CMK (cell line): ENCODE results near the gene LDLRAD4.
"Not testable (repeated sequence)": the region's sequence is repeated elsewhere in the genome, so short reads cannot be mapped to it uniquely, and the experiment has no call there.

Experiments
- DNase-seq: peaks from one replicate; pipeline ENCODE4 v3.0.0-alpha.2; 2010; ENCODE audit warnings: low read depth

The LDLRAD4 gene

GRCh38 chr18:13464432-13465123, 246.0 kb downstream of the LDLRAD4 start:
- DNase-seq, result peak; percentile 66

GRCh38 chr18:13465124-13465446, 246.5 kb downstream of the LDLRAD4 start:
- no peak for DNase-seq

GRCh38 chr18:13465476-13465875, 246.9 kb downstream of the LDLRAD4 start:
- no peak for DNase-seq

- no peak for DNase-seq
Observed at GRCh38 chr18:13470516-13471197, 252.1 kb downstream of the LDLRAD4 start.

- DNase-seq, result no peak
Observed at GRCh38 chr18:13471198-13471845, 252.8 kb downstream of the LDLRAD4 start.

GRCh38 chr18:13471971-13472628, 253.5 kb downstream of the LDLRAD4 start:
- no peak for DNase-seq

GRCh38 chr18:13473751-13474150, 255.2 kb downstream of the LDLRAD4 start:
- no peak for DNase-seq

GRCh38 chr18:13474336-13474735, 255.8 kb downstream of the LDLRAD4 start:
- DNase-seq, result no peak

- no peak for DNase-seq
Observed at GRCh38 chr18:13474907-13475545, 256.5 kb downstream of the LDLRAD4 start.

- not testable (repeated sequence) for DNase-seq
Observed at GRCh38 chr18:13476312-13476711, 257.8 kb downstream of the LDLRAD4 start.

- DNase-seq, result no peak
Observed at GRCh38 chr18:13477147-13477683, 258.7 kb downstream of the LDLRAD4 start.

- DNase-seq, result no peak
Observed at GRCh38 chr18:13480571-13481255, 262.2 kb downstream of the LDLRAD4 start.

- no peak for DNase-seq
Observed at GRCh38 chr18:13481331-13481730, 262.8 kb downstream of the LDLRAD4 start.

- DNase-seq, result no peak
Observed at GRCh38 chr18:13481820-13482617, 263.5 kb downstream of the LDLRAD4 start.

GRCh38 chr18:13482618-13482945, 264.0 kb downstream of the LDLRAD4 start:
- no peak for DNase-seq

- DNase-seq, result peak; percentile 0
Observed at GRCh38 chr18:13483316-13484270, 265.0 kb downstream of the LDLRAD4 start.

GRCh38 chr18:13485182-13485581, 266.6 kb downstream of the LDLRAD4 start:
- peak; percentile 5 for DNase-seq

- no peak for DNase-seq
Observed at GRCh38 chr18:13485604-13486003, 267.0 kb downstream of the LDLRAD4 start.

- no peak for DNase-seq
Observed at GRCh38 chr18:13486284-13486683, 267.7 kb downstream of the LDLRAD4 start.

- DNase-seq, result no peak
Observed at GRCh38 chr18:13486686-13487085, 268.1 kb downstream of the LDLRAD4 start.
